ENCODE results near the gene MANBA.
"Not testable (repeated sequence)": the region's sequence is repeated elsewhere in the genome, so short reads cannot be mapped to it uniquely, and the experiment has no call there.

The MANBA gene

DNA sequence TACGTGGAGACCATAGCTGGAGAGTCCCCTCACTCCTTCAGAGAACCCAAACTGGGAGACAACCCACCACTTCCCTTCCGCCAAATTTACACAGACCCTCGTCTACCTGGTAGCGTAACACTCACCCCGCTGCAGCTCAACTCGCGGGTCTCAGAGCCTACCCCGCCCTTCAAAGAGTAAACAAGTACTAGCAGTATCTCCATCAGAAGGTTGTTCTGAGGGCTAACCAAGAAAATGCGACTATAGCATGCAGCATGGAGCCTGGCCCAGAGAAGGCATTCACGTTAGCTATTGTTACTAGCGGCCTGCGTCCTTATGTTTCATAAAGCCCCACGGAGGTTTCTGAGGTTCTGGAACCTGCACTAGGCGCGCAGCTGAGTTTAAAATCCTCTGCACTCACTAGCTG, 531 bp upstream of the MANBA start:
- no peak for DNase-seq

DNA sequence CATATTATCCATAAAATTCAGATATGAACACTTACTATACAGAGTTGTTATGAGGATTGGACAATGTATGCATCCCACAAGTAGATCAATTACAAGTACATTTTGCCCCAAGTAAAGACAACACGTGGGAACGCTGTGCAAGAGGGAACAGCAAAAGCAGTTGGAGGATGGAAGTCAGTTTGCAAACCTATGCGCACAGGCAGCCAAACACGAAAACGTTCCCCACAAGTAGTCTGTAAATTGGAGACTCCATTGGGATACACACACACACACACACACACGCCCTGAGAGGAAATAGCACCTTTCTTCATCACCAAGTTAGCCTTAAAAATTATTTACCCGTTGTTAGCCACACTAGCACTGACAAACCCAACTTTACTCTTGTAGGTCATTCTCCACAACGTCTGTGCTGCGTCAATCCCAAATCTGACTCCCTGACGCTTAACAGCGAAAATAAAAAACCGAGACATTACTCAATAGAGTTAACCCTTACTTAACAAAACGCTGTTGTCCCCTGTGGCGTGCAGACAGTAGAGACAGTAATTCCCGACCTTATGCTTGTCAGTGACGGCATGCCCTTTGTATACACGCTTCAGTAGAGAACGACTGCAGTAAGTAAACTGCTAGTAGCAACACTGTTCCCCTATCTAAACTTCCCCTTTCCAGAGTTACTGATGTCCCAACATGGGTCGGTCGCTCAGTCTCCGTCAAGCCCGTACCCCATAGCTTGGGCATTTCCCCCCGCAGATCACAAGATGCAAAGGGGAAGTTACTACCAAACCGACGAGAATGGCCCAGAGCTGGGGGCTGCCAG, 730 bp downstream of the MANBA start:
- no peak for DNase-seq

DNA sequence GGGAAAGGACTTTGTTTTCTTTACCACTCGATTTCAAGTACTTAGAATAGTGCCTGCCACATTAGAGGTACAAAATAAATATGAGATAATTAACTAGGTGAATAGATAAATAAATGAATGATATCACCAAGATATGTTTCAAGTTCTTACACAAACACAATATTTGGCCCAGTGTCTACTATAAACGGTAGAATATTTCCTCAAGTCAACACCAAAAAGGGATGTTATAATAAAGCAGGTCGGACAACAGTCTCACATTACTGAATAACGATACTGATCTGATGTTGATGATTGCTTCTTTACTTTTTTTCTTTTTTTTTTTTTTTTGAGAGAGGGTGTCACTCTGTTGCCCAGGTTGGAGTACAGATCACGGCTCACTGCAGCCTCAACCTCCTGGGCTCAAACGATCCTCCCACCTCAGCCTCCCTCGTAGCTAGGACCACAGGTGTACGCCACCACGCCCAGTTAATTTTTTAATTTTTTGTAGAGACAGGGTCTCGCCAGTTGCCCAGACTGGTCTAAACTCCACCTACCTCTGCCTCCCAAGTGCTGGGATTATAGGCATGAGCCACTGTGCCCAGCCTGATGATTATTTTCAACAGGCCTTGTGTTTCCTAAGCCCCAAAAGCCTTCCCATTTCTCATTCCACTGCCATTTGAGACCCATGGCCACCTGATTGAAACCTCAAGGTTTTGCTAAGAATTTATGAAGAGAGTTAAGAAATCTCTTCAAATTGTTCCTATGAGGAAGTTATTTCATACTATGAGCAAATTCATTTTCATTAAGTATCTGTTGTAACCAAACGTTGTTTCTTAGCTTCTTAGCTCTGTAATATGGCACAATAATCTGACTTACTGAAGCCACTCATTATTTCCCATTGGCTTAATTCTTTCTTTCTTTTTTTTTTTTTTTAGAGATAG, 2.3 kb downstream of the MANBA start:
- no peak for DNase-seq

DNA sequence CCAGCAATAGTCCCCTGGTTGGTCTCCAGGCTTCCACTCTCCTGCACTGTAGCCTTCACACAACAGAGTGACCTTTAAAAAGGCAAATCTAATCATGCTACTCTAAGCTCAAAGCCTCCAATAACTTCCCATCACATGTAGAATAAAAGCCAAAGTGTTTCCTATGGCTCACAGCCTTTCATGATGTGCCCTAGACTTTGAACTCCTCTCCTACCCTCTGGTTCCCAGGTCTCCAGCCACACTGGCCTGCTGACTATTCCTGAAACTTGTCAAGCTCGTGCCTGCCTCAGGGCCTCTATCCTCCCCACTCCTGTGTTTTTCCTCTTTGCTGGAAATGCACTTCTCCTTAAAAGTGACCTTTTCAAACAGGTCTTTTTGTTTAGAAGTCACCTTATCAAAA, 3.1 kb downstream of the MANBA start:
- no peak for DNase-seq

DNA sequence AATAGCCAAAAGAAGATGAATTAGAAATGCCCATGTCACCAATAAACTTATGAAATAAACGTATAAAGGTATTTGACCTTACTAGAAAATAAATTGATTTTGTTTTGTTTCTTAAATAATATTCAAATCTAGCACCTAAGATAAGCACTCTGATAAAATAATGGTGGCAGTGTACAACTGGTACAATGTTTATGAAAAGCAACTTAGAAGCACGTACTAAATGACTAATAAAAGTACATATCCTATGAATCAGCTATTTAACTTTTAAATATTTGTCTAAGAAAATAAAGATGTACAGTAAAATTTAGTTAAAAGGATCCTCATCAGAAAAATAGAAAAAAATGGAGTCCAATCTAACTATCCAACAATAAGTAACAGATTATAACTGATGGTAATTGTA, 6.7 kb downstream of the MANBA start:
- DNase-seq: no peak

DNA sequence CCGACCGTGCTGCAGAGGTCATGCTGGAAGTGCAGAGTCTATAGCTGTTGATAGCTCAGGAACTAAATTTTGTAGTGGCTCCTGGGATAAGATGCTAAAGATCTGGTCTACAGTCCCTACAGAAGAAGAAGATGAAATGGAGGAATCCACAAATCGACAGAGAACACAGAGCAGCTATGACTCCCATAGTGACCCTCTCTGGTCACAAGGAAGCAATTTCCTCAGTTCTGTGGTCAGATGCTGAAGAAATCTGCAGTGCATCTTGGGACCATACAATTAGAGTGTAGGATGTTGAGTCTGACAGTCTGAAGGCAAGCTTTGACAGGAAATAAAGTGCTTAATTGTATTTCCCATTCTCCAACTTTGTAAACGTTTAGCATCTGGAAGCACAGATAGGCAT, 8.8 kb downstream of the MANBA start:
- no peak for DNase-seq

DNA sequence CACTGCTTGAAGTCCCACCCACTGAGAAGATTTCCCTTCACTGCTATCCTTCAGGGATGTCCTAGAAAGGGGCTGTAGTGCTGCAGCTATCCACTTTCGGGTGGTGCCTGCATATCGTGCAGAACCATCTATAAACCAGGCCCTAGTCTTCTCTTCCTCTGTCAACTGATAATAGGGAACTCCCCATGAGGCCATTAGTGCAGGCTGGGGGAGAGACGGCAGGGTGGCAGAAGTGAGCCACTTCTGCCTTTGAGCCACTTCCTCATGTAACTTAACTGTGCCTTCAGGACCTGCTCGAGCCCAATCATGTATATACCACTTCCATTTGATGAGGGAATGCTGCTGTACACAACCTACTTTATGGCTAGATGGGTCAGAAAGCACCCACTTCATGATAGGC, 17.4 kb downstream of the MANBA start:
- not testable (repeated sequence) for DNase-seq

DNA sequence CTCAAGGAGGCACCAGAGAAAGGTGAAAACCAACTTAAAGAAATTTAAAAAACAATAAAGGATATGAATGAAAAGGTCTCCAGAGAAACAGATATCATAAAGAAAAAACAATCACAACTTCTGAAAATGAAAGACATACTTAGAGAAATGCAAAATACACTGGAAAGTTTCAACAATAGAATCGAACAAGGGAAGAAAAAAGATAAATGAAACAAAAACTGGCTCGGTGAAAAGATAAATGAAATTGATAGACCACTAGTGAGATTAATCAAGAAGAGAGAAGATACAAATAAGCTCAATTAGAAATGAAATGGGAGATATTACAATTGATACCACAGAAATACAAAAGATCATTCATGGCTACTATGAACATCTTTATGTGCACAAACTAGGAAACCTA, 22.0 kb downstream of the MANBA start:
- DNase-seq: not testable (repeated sequence)

DNA sequence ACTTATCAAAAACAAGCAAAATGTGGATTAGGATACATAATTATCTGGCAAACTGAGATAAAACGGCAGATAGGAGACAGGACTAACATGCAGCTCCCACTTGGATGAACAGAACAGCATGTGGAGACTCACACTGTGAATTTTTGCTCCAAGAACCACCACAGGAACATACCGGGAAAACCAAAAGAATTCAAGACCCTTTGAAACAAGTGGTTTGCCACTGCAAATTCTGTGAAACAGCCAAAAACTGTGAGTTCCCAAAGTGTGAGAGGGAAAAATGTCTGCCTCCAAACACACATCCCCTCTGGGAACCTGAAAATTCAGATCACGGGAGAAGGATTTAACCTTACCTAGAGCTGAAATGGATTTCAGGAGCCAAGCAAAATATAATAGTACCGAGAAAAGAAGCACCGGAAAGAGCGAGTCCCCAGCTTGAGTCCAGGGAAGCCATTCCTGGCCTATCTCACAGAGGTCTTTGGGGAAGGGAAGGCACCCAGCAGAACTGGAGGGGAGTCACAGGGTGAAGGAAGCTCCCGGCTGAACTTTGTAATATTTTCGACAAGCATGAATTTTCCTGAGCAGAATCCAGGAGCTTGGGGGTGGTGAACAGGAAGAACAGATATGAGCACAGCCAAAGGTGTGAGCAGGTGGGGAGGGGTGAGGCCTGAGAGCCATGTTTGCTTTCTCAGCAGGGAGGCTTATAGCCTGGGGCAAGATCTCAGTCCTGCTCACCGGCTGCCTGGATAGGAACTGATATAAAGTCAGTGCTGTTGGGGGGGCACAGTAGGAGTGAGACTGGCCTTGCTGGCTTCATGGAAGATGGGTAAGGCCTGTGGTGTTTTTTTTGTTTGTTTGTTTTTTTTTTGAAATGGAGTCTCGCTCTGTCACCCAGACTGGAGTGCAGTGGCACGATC, 23.9 kb downstream of the MANBA start:
- DNase-seq: no peak

DNA sequence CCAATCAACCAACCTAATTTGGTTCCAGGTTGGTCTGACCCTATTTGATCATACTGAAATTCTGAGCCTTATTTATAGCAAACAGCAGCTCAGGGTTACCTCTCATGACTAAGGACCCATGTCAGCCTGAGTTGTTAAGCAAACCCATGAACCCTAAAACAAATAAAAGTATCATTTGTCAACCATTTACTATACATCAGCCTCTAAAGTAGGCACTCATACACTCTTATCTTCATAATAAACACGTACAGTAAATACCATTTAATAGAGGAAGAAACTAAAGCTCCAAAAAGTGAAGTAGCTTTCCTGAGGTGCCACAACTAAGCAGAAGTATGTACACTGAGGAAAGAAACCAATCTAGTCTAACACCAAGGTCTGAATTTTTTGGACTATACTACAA, 25.2 kb downstream of the MANBA start:
- no peak for DNase-seq

DNA sequence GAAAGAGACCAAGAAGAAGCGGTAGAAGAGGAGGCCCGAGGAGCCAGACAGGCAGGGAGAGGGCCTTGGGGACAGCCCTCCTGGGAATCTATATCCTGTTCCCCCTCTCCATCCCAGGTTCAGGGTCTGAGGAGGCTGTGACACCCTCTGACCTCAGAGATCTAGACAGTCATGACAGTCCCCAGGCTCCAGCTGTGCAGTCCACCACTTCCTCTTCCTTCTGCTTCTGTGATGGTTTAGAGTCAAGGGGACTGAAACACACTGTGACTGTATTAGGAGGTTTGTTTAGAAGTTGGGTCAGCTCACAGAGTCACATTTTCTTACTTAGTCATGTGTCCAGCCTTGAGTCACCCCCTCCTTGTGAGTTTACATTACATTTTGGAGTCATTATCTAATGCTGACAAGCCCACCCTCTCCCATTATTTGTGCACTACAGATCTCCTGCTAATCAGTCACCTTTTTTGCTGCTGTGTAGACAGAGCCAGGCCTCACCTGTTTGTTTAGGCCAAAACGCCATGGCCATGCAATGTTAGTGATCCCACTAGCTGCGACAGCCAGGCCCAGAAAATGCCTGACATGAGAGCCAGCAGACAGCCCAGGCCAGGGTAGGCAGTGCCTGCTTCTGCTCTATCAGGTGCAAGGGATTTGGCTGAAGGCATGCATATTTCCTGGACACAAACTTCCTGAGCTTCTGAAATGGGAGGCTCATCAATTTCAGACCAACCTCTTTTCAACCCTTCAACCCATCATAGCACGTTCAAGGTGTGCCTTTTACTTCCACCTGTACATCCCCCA, 26.0 kb downstream of the MANBA start:
- no peak for DNase-seq

DNA sequence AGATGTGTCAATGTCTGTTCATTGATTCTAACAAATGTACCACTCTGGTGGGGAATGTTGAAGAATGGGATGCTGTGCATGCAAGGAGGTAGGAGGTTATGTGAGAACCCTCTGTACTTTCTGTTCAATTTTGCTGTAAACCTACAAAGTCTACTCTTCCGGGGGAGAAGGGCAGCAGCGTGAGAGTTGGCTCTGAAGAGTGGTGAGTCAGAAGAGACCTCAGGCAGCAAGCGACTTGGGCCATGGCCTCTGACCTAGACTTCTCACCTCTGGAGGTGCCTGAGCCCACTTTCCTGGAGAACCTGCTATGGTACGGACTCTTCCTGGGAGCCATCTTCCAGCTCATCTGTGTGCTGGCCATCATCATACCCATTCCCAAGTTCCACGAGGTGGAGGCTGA, 26.7 kb downstream of the MANBA start:
- DNase-seq: no peak

DNA sequence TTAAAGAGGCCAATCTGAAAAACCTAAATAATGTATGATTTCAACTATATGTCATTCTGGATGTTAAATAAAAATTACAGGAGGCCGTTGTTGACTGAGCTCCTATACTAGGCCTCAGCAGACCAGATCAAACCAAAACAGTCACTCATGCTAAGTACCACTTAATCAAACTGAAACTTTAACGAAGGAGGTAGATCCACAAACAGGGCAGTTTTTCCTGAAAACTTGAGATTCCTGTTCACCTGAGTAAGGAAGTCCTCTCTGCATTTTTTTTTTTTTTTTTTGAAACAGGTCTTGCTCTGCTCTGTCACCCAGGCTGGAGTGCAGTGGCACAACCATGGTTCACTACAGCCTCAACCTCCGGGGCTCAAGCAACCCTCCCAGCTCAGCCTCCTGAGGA, 27.7 kb downstream of the MANBA start:
- no peak for DNase-seq

DNA sequence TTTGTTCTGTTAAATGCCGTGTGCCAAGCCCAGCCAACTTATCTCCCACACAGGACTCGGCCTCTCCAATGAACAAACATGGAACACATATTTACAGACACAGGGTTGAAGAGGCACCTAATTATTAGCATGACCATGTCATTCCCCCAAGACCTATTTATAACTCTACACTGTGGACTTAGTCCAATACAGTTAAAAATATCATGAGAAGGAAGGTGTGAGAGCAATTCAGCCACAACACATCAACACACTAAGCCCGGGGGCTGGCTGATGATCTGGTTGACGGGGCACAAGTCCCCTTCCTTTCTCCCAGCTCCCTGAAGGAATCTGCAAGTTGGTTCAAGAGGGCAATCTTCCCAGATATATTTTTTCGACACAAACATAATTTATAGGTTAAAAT, 28.1 kb downstream of the MANBA start:
- DNase-seq: no peak

DNA sequence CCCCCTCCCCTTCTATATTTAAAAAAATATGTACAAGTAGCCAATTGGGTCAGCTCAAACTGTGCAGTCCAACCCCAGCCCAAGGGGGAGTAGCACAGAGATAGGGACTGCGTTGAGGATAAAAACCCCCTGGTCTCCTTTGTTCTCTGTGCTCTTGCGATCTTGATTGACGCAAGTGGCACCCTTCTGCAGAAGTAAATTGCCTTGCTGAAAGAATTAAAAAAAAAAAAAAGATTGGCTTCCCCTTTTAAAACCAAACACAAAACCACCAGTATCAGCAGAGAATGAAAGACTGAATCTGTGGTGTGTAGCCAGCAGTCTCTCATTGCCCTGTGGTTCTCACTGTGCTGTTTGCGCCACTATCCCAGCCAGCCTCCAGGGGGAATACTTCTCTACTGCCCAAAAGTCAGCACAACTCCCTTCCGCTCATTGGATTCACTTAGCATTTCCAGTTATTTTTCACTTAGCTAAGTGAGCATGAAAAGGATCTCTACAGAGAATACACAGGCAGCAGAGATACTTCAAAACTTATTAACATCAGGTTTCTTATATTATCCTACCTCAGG, 29.7 kb downstream of the MANBA start:
- no peak for DNase-seq

DNA sequence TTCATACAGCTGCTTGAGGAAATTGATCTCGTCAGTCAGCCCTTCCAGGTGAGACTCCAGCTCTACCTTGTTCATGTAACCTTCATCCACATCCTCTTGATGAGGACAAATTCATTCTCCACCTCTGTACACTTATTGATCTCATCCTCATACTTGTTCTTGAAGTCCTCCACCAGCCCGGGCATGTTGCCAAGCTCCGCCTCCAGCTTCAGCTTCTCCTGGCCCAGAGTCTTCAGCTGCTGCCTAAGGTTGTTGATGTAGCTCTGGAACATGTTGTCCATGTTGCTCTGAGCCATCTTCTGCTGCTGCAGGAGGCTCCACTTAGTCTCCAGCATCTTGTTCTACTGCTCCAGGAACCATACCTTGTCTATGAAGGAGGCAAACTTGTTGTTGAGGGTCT, 31.3 kb downstream of the MANBA start:
- DNase-seq: not testable (repeated sequence)

DNA sequence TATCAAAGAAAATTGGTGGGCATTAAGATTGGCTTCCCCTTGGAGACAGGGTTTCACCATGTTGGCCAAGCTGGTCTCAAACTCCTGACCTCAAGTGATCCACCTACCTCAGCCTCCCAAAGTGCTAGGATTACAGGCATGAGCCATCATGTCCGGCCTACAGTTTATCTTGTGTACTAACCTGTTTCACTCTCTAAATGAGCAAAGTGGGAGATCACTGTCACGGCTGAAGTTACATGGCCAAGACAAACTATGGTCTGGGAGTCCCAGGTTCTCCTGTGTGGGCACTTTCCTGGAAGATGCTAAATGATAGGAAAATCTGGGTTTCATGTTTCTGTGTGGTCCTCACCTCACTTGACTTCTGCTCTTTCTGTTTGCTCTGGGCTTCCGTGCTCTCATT, 33.8 kb downstream of the MANBA start:
- DNase-seq: not testable (repeated sequence)

DNA sequence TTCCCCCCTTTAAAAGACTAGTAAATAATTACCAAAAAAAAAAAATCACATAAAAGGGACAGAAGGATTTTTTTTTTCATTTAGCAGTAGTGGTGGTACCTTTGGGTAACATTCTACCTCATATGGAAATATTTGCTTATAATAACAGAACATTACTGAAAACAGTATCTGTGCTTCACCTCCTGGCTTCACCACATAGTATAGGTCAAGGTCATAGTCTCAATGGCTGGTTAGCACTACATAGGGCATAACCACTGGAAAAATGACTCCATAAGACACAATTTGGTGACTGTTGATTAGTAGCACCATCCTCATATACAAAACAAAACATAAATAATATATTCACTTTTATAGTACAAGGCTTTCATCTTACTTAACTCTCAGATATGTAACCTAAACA, 34.7 kb downstream of the MANBA start:
- DNase-seq: no peak

DNA sequence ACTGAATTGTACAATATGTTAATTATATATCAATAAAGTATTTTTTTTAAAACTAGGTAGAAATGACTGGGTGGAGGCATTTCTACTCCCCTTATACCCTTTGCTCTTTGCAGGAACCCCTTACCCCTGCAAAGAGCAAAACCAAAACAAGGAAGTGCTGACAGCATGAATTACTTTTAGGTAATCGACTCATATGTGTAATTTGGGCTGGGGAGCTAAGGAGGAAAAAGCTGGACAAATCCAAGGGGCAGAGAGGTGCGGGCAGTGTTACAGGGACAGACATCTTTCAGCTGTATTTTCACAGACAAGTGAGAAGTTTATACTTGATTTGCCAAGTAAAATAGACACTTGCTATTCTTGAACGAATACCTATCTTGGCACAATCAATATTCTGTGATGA, 35.5 kb downstream of the MANBA start:
- no peak for DNase-seq

DNA sequence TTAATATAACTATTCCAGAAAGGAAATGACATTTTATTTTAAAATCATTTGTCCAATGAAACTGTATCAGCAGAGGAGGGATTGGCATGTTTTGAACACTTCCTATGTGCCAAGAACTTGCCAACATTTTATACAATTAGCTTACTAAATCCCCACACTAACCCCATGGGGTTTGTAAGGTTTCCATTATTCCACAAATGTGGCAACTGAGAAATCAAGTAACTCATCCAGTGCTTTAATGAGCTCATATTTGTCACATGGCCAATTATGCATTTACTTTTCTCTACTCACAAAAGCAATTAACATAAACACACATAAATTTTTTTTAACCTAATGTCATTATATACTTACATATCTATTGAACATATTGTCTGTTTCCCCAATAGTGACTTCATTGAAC, 37.3 kb downstream of the MANBA start:
- peak; percentile 12 for DNase-seq

DNA sequence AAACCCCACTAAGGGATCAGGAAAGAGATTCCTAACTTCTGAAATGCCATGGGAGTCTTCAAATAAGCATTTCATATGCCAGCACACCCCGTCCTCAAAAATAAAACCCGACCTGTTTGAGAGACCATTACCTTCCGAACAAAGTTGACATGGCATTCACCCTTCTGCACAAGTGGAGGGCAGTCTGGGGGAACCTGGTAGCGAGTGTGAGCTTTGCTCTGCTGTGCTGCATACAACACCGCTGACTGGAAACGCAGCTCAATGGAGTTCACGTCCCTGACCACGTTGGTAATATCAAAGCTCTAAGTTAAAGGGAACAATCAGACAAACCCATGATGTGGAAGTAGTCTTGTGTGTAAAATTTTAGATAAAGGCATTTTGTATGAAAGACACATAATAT, 38.0 kb downstream of the MANBA start:
- no peak for DNase-seq
